ENCODE data around the gene CCDC91. TPM values are rescaled to one million over a fixed set of nuclear protein-coding genes. Genes with fewer than 3 reads are reported as not detected.

CCDC91 gene
- total and polyA plus RNA-seq, 5 experiments from 2014 or later: 57.7 to 84.6 (median 73.5) TPM

Other genes starting within 250 kb of the CCDC91 start
- gene PTHLH, start 217.7 kb upstream of the CCDC91 start, total RNA-seq: not detected
- not detected for gene PTHLH, start 217.7 kb upstream of the CCDC91 start, polyA plus RNA-seq